Fibroblast of mammary gland (primary cell): Measurements from ENCODE around the gene PRPH2.

ENCODE experiments used
- DNase-seq: peaks from one replicate; pipeline ENCODE4 v3.0.0-alpha.2; 2010; ENCODE audit warnings: low read depth
- H3K4me3 ChIP-seq: 2 replicates; pipeline ENCODE4 v1.5.1; 2011; ENCODE audit warnings: low read depth, mild to moderate bottlenecking, low read length, moderate library complexity; ENCODE audit not compliant: control insufficient read depth
- TF ChIP-seq, protein P1 (sequence below): conservative IDR thresholded peaks from 2 replicates; pipeline ENCODE4 v1.5.1; 2011; ENCODE audit warnings: low read depth, low read length, inconsistent platforms; ENCODE audit not compliant: control insufficient read depth, insufficient read depth

Gene PRPH2

DNA sequence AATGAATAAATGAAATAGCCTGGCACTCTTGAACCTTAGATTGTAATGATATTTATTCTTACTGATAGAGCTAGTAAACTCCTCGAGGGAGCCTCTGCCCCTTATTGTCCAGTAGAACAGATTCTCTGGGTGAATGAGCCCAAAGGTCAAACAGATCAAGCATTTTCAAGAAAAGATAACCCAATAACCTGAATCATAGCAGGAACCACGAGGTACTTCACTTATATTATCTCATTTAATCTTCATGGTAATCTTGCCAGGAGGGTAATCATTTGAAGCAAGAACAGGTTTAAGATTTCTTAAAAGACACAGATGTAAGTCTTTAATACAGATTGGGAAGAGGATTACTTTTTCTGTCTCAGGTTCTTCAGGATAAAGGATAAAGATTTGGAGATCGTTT is 40.6 kb upstream of the PRPH2 start:
- TF ChIP-seq, protein P1, sequence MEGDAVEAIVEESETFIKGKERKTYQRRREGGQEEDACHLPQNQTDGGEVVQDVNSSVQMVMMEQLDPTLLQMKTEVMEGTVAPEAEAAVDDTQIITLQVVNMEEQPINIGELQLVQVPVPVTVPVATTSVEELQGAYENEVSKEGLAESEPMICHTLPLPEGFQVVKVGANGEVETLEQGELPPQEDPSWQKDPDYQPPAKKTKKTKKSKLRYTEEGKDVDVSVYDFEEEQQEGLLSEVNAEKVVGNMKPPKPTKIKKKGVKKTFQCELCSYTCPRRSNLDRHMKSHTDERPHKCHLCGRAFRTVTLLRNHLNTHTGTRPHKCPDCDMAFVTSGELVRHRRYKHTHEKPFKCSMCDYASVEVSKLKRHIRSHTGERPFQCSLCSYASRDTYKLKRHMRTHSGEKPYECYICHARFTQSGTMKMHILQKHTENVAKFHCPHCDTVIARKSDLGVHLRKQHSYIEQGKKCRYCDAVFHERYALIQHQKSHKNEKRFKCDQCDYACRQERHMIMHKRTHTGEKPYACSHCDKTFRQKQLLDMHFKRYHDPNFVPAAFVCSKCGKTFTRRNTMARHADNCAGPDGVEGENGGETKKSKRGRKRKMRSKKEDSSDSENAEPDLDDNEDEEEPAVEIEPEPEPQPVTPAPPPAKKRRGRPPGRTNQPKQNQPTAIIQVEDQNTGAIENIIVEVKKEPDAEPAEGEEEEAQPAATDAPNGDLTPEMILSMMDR = no peak
- no peak overlapping the region for H3K4me3 ChIP-seq
- no peak for DNase-seq

GRCh38 chr6:42762426-42762859 is 40.0 kb upstream of the PRPH2 start:
- no peak overlapping the region for H3K4me3 ChIP-seq
- no peak for DNase-seq

GRCh38 chr6:42761287-42762067 is 39.1 kb upstream of the PRPH2 start:
- DNase-seq = no peak
- TF ChIP-seq, protein P1 = no peak

More at GRCh38 chr6:42762426-42762859, 40.0 kb upstream of the PRPH2 start:
- TF ChIP-seq, protein P1 = no peak

GRCh38 chr6:42758756-42759430 is 36.5 kb upstream of the PRPH2 start:
- TF ChIP-seq, protein P1 = no peak
- DNase-seq = no peak
- H3K4me3 ChIP-seq = no peak overlapping the region

More at GRCh38 chr6:42761287-42762067, 39.1 kb upstream of the PRPH2 start:
- no peak overlapping the region for H3K4me3 ChIP-seq

DNA sequence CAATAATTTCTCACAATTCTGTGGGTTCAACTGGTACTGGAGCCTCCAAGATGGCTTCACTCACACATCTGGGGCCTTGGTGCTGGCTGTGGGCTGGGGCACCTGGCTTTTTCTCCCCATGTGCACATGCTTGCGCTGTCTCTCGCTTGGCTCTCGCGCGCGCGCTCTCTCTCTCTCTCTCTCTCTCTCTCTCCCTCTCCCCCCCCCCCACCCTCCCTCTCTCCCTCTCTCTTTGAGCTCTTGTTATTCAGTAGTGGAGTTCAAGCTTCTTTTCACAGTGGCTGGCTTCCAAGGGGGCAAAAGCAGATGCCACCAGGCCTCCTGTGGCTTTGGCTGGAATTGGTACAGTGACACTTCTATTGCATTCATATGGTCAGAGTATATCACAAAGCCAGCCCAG is 34.3 kb upstream of the PRPH2 start:
- TF ChIP-seq, protein P1 = no peak
- no peak for DNase-seq
- no peak overlapping the region for H3K4me3 ChIP-seq

DNA sequence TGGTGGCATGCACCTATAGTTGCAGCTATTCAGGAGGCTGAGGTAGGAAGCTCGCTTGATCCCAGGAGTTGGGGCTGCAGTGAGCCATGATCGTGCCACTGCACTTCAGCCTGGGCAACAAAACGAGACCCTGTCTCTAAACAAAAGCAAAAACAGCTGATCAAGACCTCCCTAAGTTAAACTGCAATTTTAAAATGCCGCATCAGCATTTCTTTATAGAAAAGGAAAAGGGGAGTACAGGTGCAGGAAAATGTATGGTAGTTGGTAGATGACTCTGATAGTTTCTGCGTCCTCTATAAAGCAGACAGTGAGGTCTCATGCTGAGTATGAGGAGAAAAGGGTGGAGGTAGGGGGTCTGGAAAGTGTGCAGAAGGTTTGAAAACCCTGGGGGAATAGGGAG is 32.4 kb upstream of the PRPH2 start:
- TF ChIP-seq, protein P1 = no peak
- no peak for DNase-seq
- H3K4me3 ChIP-seq = no peak overlapping the region

GRCh38 chr6:42751055-42751454 is 28.7 kb upstream of the PRPH2 start:
- TF ChIP-seq, protein P1 = no peak
- H3K4me3 ChIP-seq = no peak overlapping the region
- no peak for DNase-seq
